H1 (cell line): ENCODE measurements around the gene ZNF500. TPM values are rescaled to one million over a fixed set of nuclear protein-coding genes. Genes with fewer than 3 reads are reported as not detected.

Source experiments
- CTCF ChIA-PET: fragments of 300-600 bp; sonication (Branson Sonifier 250); formaldehyde crosslinking; loops from one replicate; lab custom pipeline; 2021; ENCODE audit not compliant: partially characterized antibody; lab: Charles Lee
- POLR2A ChIA-PET: fragments of 300-600 bp; sonication (Branson Sonifier 250); formaldehyde crosslinking; loops from one replicate; lab custom pipeline; 2021; ENCODE audit warnings: inconsistent platforms; ENCODE audit not compliant: partially characterized antibody; lab: Charles Lee
- DNase-seq, 2 experiments: peaks; one replicate each; pipeline versions ENCODE4 v3.0.0 to v3.0.0-alpha.2; 2010 to 2022; ENCODE audit warnings: low spot score in 2 of 2, low read depth in 1 of 2, mixed read lengths in 1 of 2
- FAIRE-seq: peaks from 2 replicates; lab custom pipeline; 2011; peaks lifted over from hg19 to GRCh38; lab: Jason Lieb, UNC
- H2AFZ ChIP-seq: 2 replicates; pipeline ENCODE4 v1.8.1; 2012; ENCODE audit warnings: low read length, inconsistent platforms
- H2AK5ac ChIP-seq: 2 replicates; pipeline ENCODE4 v1.6.1; 2013; ENCODE audit warnings: low read depth, low read length
- H2BK120ac ChIP-seq: replicated peaks from 2 replicates; pipeline ENCODE3; 2013; ENCODE audit warnings: low read depth, low read length, inconsistent platforms
- H2BK12ac ChIP-seq: 2 replicates; pipeline ENCODE4 v1.6.1; 2013; ENCODE audit warnings: low read depth, low read length
- H2BK15ac ChIP-seq: 2 replicates; pipeline ENCODE4 v1.6.1; 2013; ENCODE audit warnings: low read length
- H2BK20ac ChIP-seq: 2 replicates; pipeline ENCODE4 v1.6.1; 2013; ENCODE audit warnings: low read length
- H2BK5ac ChIP-seq: 2 replicates; pipeline ENCODE4 v1.6.1; 2013; ENCODE audit warnings: low read depth, low read length
- H3K14ac ChIP-seq: 2 replicates; pipeline ENCODE4 v1.6.1; 2013; ENCODE audit warnings: inconsistent platforms; ENCODE audit not compliant: insufficient read length
- H3K18ac ChIP-seq: 2 replicates; pipeline ENCODE4 v1.6.1; 2013; ENCODE audit warnings: low read length; ENCODE audit errors: extremely low read depth
- H3K23ac ChIP-seq: 2 replicates; pipeline ENCODE4 v1.6.1; 2013; ENCODE audit warnings: inconsistent platforms; ENCODE audit not compliant: insufficient read length
- H3K23me2 ChIP-seq: 2 replicates; pipeline ENCODE4 v1.6.1; 2013; ENCODE audit warnings: low read depth, low read length
- H3K27ac ChIP-seq: 2 replicates; pipeline ENCODE4 v1.6.1; 2011; ENCODE audit warnings: low read depth, low read length, inconsistent platforms
- H3K27me3 ChIP-seq, 4 experiments: replicated peaks in 1 of 4; 1 replicate in 1 of 4; 2 replicates in 3 of 4; pipeline versions ENCODE4 v1.6.1 to v1.8.1; 2011 to 2013; ENCODE audit warnings: low read length in 3 of 4, mild to moderate bottlenecking in 3 of 4, inconsistent platforms in 2 of 4, mixed read lengths in 2 of 4, moderate library complexity in 1 of 4; ENCODE audit not compliant: control insufficient read depth in 3 of 4, insufficient read depth in 3 of 4; ENCODE audit errors: extremely low read depth in 1 of 4
- H3K36me3 ChIP-seq, 4 experiments: 2 replicates each; pipeline versions ENCODE4 v1.6.1 to v1.8.1; 2011 to 2013; ENCODE audit warnings: mild to moderate bottlenecking in 4 of 4, low read length in 3 of 4, moderate library complexity in 2 of 4, control low read depth in 1 of 4, inconsistent platforms in 1 of 4; ENCODE audit not compliant: insufficient read depth in 4 of 4, control insufficient read depth in 2 of 4
- H3K4ac ChIP-seq: replicated peaks from 2 replicates; pipeline ENCODE3; 2013; ENCODE audit warnings: low read length, low read depth, mixed read lengths, inconsistent platforms; ENCODE audit not compliant: insufficient read length
- H3K4me1 ChIP-seq, 4 experiments: replicated peaks in 1 of 4; 1 replicate in 1 of 4; 2 replicates in 3 of 4; pipeline versions ENCODE4 v1.6.1 to v1.8.1; 2011 to 2013; ENCODE audit warnings: low read length in 3 of 4, inconsistent platforms in 2 of 4, mixed read lengths in 1 of 4; ENCODE audit not compliant: insufficient read depth in 4 of 4, control insufficient read depth in 3 of 4
- H3K4me2 ChIP-seq, 2 experiments: 2 replicates each; pipeline versions ENCODE4 v1.6.1 to v1.8.1; 2011 to 2013; ENCODE audit warnings: low read depth in 2 of 2, low read length in 2 of 2, control low read depth in 1 of 2, inconsistent platforms in 1 of 2, mild to moderate bottlenecking in 1 of 2; ENCODE audit not compliant: insufficient read depth in 1 of 2
- H3K4me3 ChIP-seq, 4 experiments: fragments of 200-600, 300-600 bp in 1 of 4; sonication (generic), shearing (Covaris generic), sonication (Bioruptor Twin) in 1 of 4; 2 replicates each; pipeline versions ENCODE4 v1.5.1 to v1.8.1; 2011 to 2016; ENCODE audit warnings: low read length in 4 of 4, low read depth in 3 of 4, control low read depth in 2 of 4, inconsistent platforms in 2 of 4, mild to moderate bottlenecking in 2 of 4, mixed read lengths in 1 of 4, moderate library complexity in 1 of 4; ENCODE audit not compliant: insufficient read depth in 2 of 4; ENCODE audit errors: extremely low read depth in 1 of 4
- H3K56ac ChIP-seq: replicated peaks from 2 replicates; pipeline ENCODE3; 2013; ENCODE audit warnings: low read depth, mild to moderate bottlenecking, mixed read lengths, low read length, inconsistent platforms; ENCODE audit not compliant: insufficient read length
- H3K79me1 ChIP-seq: 2 replicates; pipeline ENCODE4 v1.6.1; 2013; ENCODE audit warnings: low read depth, low read length, control low read depth
- H3K79me2 ChIP-seq, 2 experiments: 2 replicates each; pipeline versions ENCODE4 v1.6.1 to v1.8.1; 2012 to 2013; ENCODE audit warnings: low read length in 2 of 2, mild to moderate bottlenecking in 2 of 2, inconsistent platforms in 1 of 2; ENCODE audit not compliant: insufficient read depth in 2 of 2, control insufficient read depth in 1 of 2
- H3K9ac ChIP-seq, 4 experiments: replicated peaks in 1 of 4; 1 replicate in 1 of 4; 2 replicates in 3 of 4; pipeline versions ENCODE4 v1.6.1 to v1.8.1; 2011 to 2013; ENCODE audit warnings: low read depth in 3 of 4, low read length in 3 of 4, control low read depth in 2 of 4, mild to moderate bottlenecking in 2 of 4, moderate library complexity in 2 of 4, inconsistent platforms in 1 of 4; ENCODE audit errors: extremely low read depth in 1 of 4
- H3K9me3 ChIP-seq, 2 experiments: 2 replicates each; pipeline versions ENCODE4 v1.6.1 to v1.8.1; 2012 to 2013; ENCODE audit warnings: mild to moderate bottlenecking in 2 of 2, moderate library complexity in 2 of 2, control low read depth in 1 of 2, inconsistent platforms in 1 of 2, low read depth in 1 of 2, low read length in 1 of 2, mixed read lengths in 1 of 2; ENCODE audit not compliant: insufficient read depth in 2 of 2
- H4K20me1 ChIP-seq, 2 experiments: replicated peaks in 1 of 2; 2 replicates each; pipeline versions ENCODE3 to v1.8.1; 2011 to 2013; ENCODE audit warnings: inconsistent platforms in 2 of 2, low read length in 2 of 2, mild to moderate bottlenecking in 1 of 2; ENCODE audit not compliant: insufficient read depth in 2 of 2, control insufficient read depth in 1 of 2
- H4K5ac ChIP-seq: 2 replicates; pipeline ENCODE4 v1.6.1; 2013; ENCODE audit warnings: low read length, low read depth, mixed read lengths, inconsistent platforms; ENCODE audit not compliant: insufficient read length
- H4K8ac ChIP-seq: 2 replicates; pipeline ENCODE4 v1.8.0; 2013; ENCODE audit warnings: mild to moderate bottlenecking, moderate library complexity, low read length, inconsistent platforms; ENCODE audit not compliant: insufficient read depth; ENCODE audit errors: extremely low read depth
- H4K91ac ChIP-seq: replicated peaks from 2 replicates; pipeline ENCODE3; 2013; ENCODE audit warnings: low read length, mixed read lengths, inconsistent platforms; ENCODE audit not compliant: insufficient read length
- RFX5 ChIP-seq: IDR thresholded peaks from 2 replicates; pipeline ENCODE4 v1.6.1; 2011; ENCODE audit warnings: low read depth, low read length, improper control_type of control experiment, borderline replicate concordance
- WGBS, 2 experiments: shearing (Covaris generic) in 1 of 2; methylation state at CpG; one replicate each; pipeline versions ENCODE4 v1.1.6 to v1.1.7; 2013 to 2015; ENCODE audit warnings: low lambda C conversion rate in 2 of 2, mixed read lengths in 2 of 2, inconsistent platforms in 1 of 2, low coverage in 1 of 2, missing lambda C conversion rate in 1 of 2; ENCODE audit not compliant: insufficient replicate concordance in 2 of 2, insufficient coverage in 1 of 2, insufficient read length in 1 of 2; ENCODE audit errors: extremely low coverage in 1 of 2, missing lambda C conversion rate in 1 of 2; 5-methylcytosine and 5-hydroxymethylcytosine counted together
- polyA plus RNA-seq, 7 experiments: library from polyadenylated mRNA; depleted of rRNA in 3 of 7; stranded (reverse) in 5 of 7; unstranded in 2 of 7; fragments of >200 nt in 5 of 7; fragments of 200-250 nt in 2 of 7; gene quantifications; 1 replicate in 5 of 7; 2 replicates in 1 of 7; 4 replicates in 1 of 7; pipeline versions ENCODE4 v1.2.1 to v1.2.3, GENCODE V29; 2011 to 2013; ENCODE audit warnings: missing spikeins in 2 of 7, mixed read lengths in 2 of 7
- total RNA-seq: library from RNA; stranded (reverse); fragmentation: NEBNext Ultra II Directional; extraction: Animal tissue kit (Norgen Biotek cat#: 25700); gene quantifications from 2 replicates; pipeline ENCODE4 v1.2.1, GENCODE V29; 2021

Gene ZNF500
- total and polyA plus RNA-seq, 2 of the 8 experiments (the other 6 are each of a cell fraction or from before 2014, with no cell fraction given), result 10.3 to 10.4 TPM

DNA sequence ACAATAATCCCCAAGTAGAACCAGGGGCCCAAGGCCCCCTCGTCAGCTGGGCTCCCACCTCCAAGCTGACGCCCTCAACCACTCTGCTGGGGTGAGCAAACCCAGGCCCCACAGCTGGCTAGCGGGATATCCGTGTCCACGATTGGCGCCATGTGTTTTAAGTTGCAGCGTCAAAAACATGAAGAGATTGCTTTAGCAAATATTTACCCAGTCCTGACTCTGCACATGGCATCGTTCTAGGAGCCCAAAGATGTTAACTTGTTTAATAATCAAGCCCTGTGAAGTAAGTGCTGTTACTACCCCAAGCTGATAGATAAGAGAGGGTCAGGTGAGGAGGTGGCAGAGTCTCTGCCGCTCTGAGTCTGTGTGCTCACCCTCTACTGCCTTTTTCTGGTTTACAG is 21.5 kb upstream of the ZNF500 start:
- no peak overlapping the region for H3K9ac ChIP-seq
- H3K4me3 ChIP-seq, result no peak overlapping the region
- no peak overlapping the region for H3K18ac ChIP-seq
- H2AK5ac ChIP-seq, result no peak overlapping the region
- ChIA-PET CTCF (interaction anchor here (0.7 to 1.2 kb wide), 4 partner anchors 9 to 105 kb away, joined by 3 to 4 read pairs (median 3); no protein-coding TSS in a partner anchor), POLR2A (interaction anchor here (0.6 to 1.7 kb wide), 6 partner anchors 12 to 93 kb away, joined by 3 to 5 read pairs (median 4); partner anchors contain the start of gene ROGDI)
- WGBS, 2 experiments, result 89% methylated on average over 9 of the region's 9 CpGs; no CpG with 5 or more reads in 1 of the 2 experiments
- H3K23ac ChIP-seq, result no peak overlapping the region
- no peaks in the 10 kb centered on the region for H3K23me2 ChIP-seq
- H2AFZ ChIP-seq, result 0 out of 2 replicates have a peak overlapping the region, but pooled peaks have one; percentile 6
- H3K4me2 ChIP-seq, result no peak overlapping the region
- no peak overlapping the region for H3K14ac ChIP-seq
- no peak overlapping the region for H3K56ac ChIP-seq
- H3K27ac ChIP-seq, result no peak overlapping the region
- no peaks in the 10 kb centered on the region; a peak in 1 of 7 replicates for H3K27me3 ChIP-seq
- no peaks in the 10 kb centered on the region for H3K9me3 ChIP-seq
- no peak overlapping the region for H2BK20ac ChIP-seq
- H3K4ac ChIP-seq, result no peak overlapping the region
- H3K36me3 ChIP-seq, result no peaks in the 10 kb centered on the region
- H2BK15ac ChIP-seq, result no peak overlapping the region
- no peak overlapping the region for H4K5ac ChIP-seq
- H2BK12ac ChIP-seq, result no peak overlapping the region
- H3K79me1 ChIP-seq, result no peaks in the 10 kb centered on the region
- no peaks in the 10 kb centered on the region for H4K20me1 ChIP-seq
- H2BK120ac ChIP-seq, result no peak overlapping the region
- H3K4me1 ChIP-seq, result peaks cover 0 to 13% (median 4%) of the 10 kb centered on the region in 4 experiments; a peak in 5 of 7 replicates
- H4K91ac ChIP-seq, result no peak overlapping the region
- DNase-seq, result no peak
- H2BK5ac ChIP-seq, result no peak overlapping the region
- no peak for FAIRE-seq
- H4K8ac ChIP-seq, result no peak overlapping the region
- H3K79me2 ChIP-seq, result no peaks in the 10 kb centered on the region
- no peak for TF ChIP-seq RFX5
